Activated B cell treated with CpG ODN at 0.5 μM for 24 hours (primary cell): ENCODE results near the gene INPP4A. TPM values are rescaled to one million over a fixed set of nuclear protein-coding genes. Genes with fewer than 3 reads are reported as not detected.

Experiments used
- ATAC-seq: fragments of 200-7000 bp; cut with Tn5 transposase; one replicate; pipeline ENCODE4 v1.10.0; 2021; ENCODE audit warnings: low read depth, mild to moderate bottlenecking, moderate library complexity
- CTCF ChIA-PET: fragments of 350-600 bp; sonication (Branson Sonifier 250); formaldehyde crosslinking; loops from one replicate; lab custom pipeline; 2021; ENCODE audit warnings: antibody characterized with exemption; lab: Charles Lee
- POLR2A ChIA-PET: fragments of 350-600 bp; sonication (Branson Sonifier 250); formaldehyde crosslinking; loops from one replicate; lab custom pipeline; 2021; ENCODE audit warnings: antibody characterized with exemption; lab: Charles Lee
- DNase-seq: peaks from one replicate; pipeline ENCODE4 v3.0.0; 2022
- H3K27ac Mint-ChIP-seq: one replicate; pipeline ENCODE4 v1.8.0; 2020; ENCODE audit warnings: mixed read lengths
- H3K27me3 Mint-ChIP-seq: one replicate; pipeline ENCODE4 v1.8.0; 2021; ENCODE audit warnings: mixed read lengths
- H3K36me3 Mint-ChIP-seq: one replicate; pipeline ENCODE4 v1.8.0; 2021; ENCODE audit warnings: low read depth, mixed read lengths
- H3K4me1 Mint-ChIP-seq: one replicate; pipeline ENCODE4 v1.8.0; 2021; ENCODE audit warnings: mixed read lengths
- H3K4me3 Mint-ChIP-seq: one replicate; pipeline ENCODE4 v1.8.0; 2020; ENCODE audit warnings: mild to moderate bottlenecking, mixed read lengths
- H3K9me3 Mint-ChIP-seq: one replicate; pipeline ENCODE4 v1.8.0; 2020; ENCODE audit warnings: mixed read lengths
- CTCF ChIP-seq: fragments of 200-600 bp; IDR thresholded peaks from one replicate; pipeline ENCODE4 v1.8.0; 2022; ENCODE audit warnings: antibody characterized with exemption, mild to moderate bottlenecking
- intact Hi-C: fragments of 100-400 bp; cut with micrococcal nuclease; formaldehyde crosslinking; loops from one replicate; pipeline ENCODE4 v1.15.1; 2024
- total RNA-seq: library from RNA; stranded (reverse); gene quantifications from 2 replicates; pipeline ENCODE4 v1.2.3, GENCODE V29; 2022

Gene INPP4A
- total RNA-seq, 1 donor from 2014 or later = 26.6 TPM

- Mint-ChIP-seq H3K9me3 (no peaks in the 10 kb centered on the region), H3K4me1 (peaks cover 51% of the 10 kb centered on the region), H3K36me3 (no peaks in the 10 kb centered on the region), H3K4me3 (no peak overlapping the region), H3K27ac (no peak overlapping the region), H3K27me3 (no peaks in the 10 kb centered on the region)
- DNase-seq (no peak), ATAC-seq (no peak)
- CTCF ChIA-PET = no interaction called here
- POLR2A ChIA-PET = interaction anchor here (1.0 to 1.2 kb wide), 2 partner anchors 8 to 137 kb away, joined by 3 to 4 read pairs; no protein-coding TSS in a partner anchor
- TF ChIP-seq CTCF = no peak
- intact Hi-C loops = no loop called here
Observed at GRCh38 chr2:98471402-98472131, 26.9 kb downstream of the INPP4A start.

GRCh38 chr2:98472132-98472650 lies 27.5 kb downstream of the INPP4A start:
- DNase-seq = no peak
- intact Hi-C loops = no loop called here
- no peak overlapping the region for H3K27ac Mint-ChIP-seq
- no peak for TF ChIP-seq CTCF
- CTCF ChIA-PET = no interaction called here
- H3K27me3 Mint-ChIP-seq = no peaks in the 10 kb centered on the region
- no peak for ATAC-seq
- POLR2A ChIA-PET = interaction anchor here (1.0 kb wide), 1 partner anchor 8 kb away, joined by 4 read pairs; no protein-coding TSS in a partner anchor
- no peak overlapping the region for H3K4me3 Mint-ChIP-seq
- H3K36me3 Mint-ChIP-seq = no peaks in the 10 kb centered on the region
- H3K9me3 Mint-ChIP-seq = no peaks in the 10 kb centered on the region
- peaks cover 51% of the 10 kb centered on the region for H3K4me1 Mint-ChIP-seq

- H3K27ac Mint-ChIP-seq = no peak overlapping the region
- peaks cover 55% of the 10 kb centered on the region for H3K4me1 Mint-ChIP-seq
- H3K27me3 Mint-ChIP-seq = no peaks in the 10 kb centered on the region
- intact Hi-C loops = no loop called here
- H3K4me3 Mint-ChIP-seq = no peak overlapping the region
- no peaks in the 10 kb centered on the region for H3K9me3 Mint-ChIP-seq
- ATAC-seq (no peak), DNase-seq (no peak)
- CTCF ChIA-PET = no interaction called here
- H3K36me3 Mint-ChIP-seq = no peaks in the 10 kb centered on the region
- TF ChIP-seq CTCF = no peak
- POLR2A ChIA-PET = interaction anchor here (1.0 kb wide), 1 partner anchor 9 kb away, joined by 4 read pairs; no protein-coding TSS in a partner anchor
Observed at GRCh38 chr2:98472961-98473746, 28.5 kb downstream of the INPP4A start.

GRCh38 chr2:98473995-98474780 lies 29.5 kb downstream of the INPP4A start:
- Mint-ChIP-seq H3K4me1 (peaks cover 60% of the 10 kb centered on the region), H3K9me3 (no peaks in the 10 kb centered on the region), H3K4me3 (no peak overlapping the region), H3K36me3 (no peaks in the 10 kb centered on the region), H3K27me3 (no peaks in the 10 kb centered on the region), H3K27ac (no peak overlapping the region)
- POLR2A ChIA-PET = interaction anchor here (0.6 to 1.1 kb wide), 2 partner anchors 9 to 26 kb away, joined by 3 to 4 read pairs; no protein-coding TSS in a partner anchor
- DNase-seq = no peak
- CTCF ChIA-PET = interaction anchor here (2.1 kb wide), 1 partner anchor 11 kb away, joined by 7 read pairs; no protein-coding TSS in a partner anchor
- no peak for TF ChIP-seq CTCF
- intact Hi-C loops = no loop called here
- ATAC-seq = no peak
